GM19099 (cell line): Measurements from ENCODE around the gene POGK.

Experiments used
- POLR2A ChIP-seq: IDR thresholded peaks from 3 replicates; pipeline ENCODE4 v1.6.1; 2011; ENCODE audit warnings: low read depth; ENCODE audit not compliant: insufficient read length; ENCODE audit errors: extremely low read depth

POGK gene

GRCh38 chr1:166838766-166839599 is at the start of gene POGK:
TSS of gene POGK (plus strand) at chr1:166839475. CDS start at chr1:166840957, 1,482 bp downstream.
- peak; percentile 90 for TF ChIP-seq POLR2A

- TF ChIP-seq POLR2A = no peak
Measured at GRCh38 chr1:166796620-166797236, 42.5 kb upstream of the POGK start.

GRCh38 chr1:166808952-166809351 is 30.3 kb upstream of the POGK start:
- TF ChIP-seq POLR2A = no peak

GRCh38 chr1:166811691-166812090 is 27.6 kb upstream of the POGK start:
- no peak for TF ChIP-seq POLR2A

- no peak for TF ChIP-seq POLR2A
Measured at GRCh38 chr1:166813508-166814223, 25.6 kb upstream of the POGK start.

GRCh38 chr1:166814611-166815010 is 24.7 kb upstream of the POGK start:
- TF ChIP-seq POLR2A = no peak

GRCh38 chr1:166819974-166820373 is 19.3 kb upstream of the POGK start:
- no peak for TF ChIP-seq POLR2A

- no peak for TF ChIP-seq POLR2A
Measured at GRCh38 chr1:166822385-166822784, 16.9 kb upstream of the POGK start.

GRCh38 chr1:166827426-166827825 is 11.8 kb upstream of the POGK start:
- no peak for TF ChIP-seq POLR2A

- TF ChIP-seq POLR2A = no peak
Measured at GRCh38 chr1:166836733-166837132, 2.5 kb upstream of the POGK start.

- no peak for TF ChIP-seq POLR2A
Measured at GRCh38 chr1:166839600-166840308, 479 bp downstream of the POGK start.

GRCh38 chr1:166840309-166841274 is 1.3 kb downstream of the POGK start:
- TF ChIP-seq POLR2A = no peak

- TF ChIP-seq POLR2A = no peak
Measured at GRCh38 chr1:166843322-166843721, 4.0 kb downstream of the POGK start.
